ENCODE measurements around the gene DTHD1.

- TF ChIP-seq, protein P1, sequence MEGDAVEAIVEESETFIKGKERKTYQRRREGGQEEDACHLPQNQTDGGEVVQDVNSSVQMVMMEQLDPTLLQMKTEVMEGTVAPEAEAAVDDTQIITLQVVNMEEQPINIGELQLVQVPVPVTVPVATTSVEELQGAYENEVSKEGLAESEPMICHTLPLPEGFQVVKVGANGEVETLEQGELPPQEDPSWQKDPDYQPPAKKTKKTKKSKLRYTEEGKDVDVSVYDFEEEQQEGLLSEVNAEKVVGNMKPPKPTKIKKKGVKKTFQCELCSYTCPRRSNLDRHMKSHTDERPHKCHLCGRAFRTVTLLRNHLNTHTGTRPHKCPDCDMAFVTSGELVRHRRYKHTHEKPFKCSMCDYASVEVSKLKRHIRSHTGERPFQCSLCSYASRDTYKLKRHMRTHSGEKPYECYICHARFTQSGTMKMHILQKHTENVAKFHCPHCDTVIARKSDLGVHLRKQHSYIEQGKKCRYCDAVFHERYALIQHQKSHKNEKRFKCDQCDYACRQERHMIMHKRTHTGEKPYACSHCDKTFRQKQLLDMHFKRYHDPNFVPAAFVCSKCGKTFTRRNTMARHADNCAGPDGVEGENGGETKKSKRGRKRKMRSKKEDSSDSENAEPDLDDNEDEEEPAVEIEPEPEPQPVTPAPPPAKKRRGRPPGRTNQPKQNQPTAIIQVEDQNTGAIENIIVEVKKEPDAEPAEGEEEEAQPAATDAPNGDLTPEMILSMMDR (IDR thresholded peaks at IDR 0.05): no peak
- TF ChIP-seq POLR2AphosphoS5 (IDR thresholded peaks at IDR 0.05): no peak
- TF ChIP-seq POLR2A (IDR thresholded peaks at IDR 0.05): no peak
These were observed 2.6 kb downstream of the DTHD1 start for GRCh38 chr4:36283912-36284465.
